ES-I3 (cell line): ENCODE measurements around the gene ATF7IP2.
"Not testable (repeated sequence)": the region's sequence is repeated elsewhere in the genome, so short reads cannot be mapped to it uniquely, and the experiment has no call there.

Source experiments
- H3K36me3 ChIP-seq: 2 replicates; pipeline ENCODE4 v1.6.1; 2013; ENCODE audit warnings: mild to moderate bottlenecking, low read length, control low read depth, moderate library complexity; ENCODE audit not compliant: insufficient read depth
- H3K4me1 ChIP-seq: 2 replicates; pipeline ENCODE4 v1.6.1; 2013; ENCODE audit warnings: mild to moderate bottlenecking, control low read depth, low read length; ENCODE audit not compliant: insufficient read depth
- H3K9ac ChIP-seq: 2 replicates; pipeline ENCODE4 v1.6.1; 2013; ENCODE audit warnings: low read depth, mild to moderate bottlenecking, low read length, moderate library complexity
- H3K9me3 ChIP-seq: 2 replicates; pipeline ENCODE4 v1.6.1; 2013; ENCODE audit warnings: mild to moderate bottlenecking, low read length, moderate library complexity; ENCODE audit not compliant: control insufficient read depth, insufficient read depth

ATF7IP2 gene

GRCh38 chr16:10405386-10405939, 19.6 kb downstream of the ATF7IP2 start:
- Histone ChIP-seq H3K4me1 (no peaks in the 10 kb centered on the region), H3K36me3 (no peaks in the 10 kb centered on the region), H3K9ac (no peak overlapping the region), H3K9me3 (peaks cover 21% of the 10 kb centered on the region)

- Histone ChIP-seq H3K9ac (no peak overlapping the region), H3K9me3 (peaks cover 19% of the 10 kb centered on the region), H3K4me1 (no peaks in the 10 kb centered on the region), H3K36me3 (no peaks in the 10 kb centered on the region)
Observed at GRCh38 chr16:10408824-10409381, 23.0 kb downstream of the ATF7IP2 start.

GRCh38 chr16:10409713-10410112, 23.9 kb downstream of the ATF7IP2 start:
- H3K9me3 ChIP-seq = peaks cover 19% of the 10 kb centered on the region
- H3K9ac ChIP-seq, H3K4me1 ChIP-seq, H3K36me3 ChIP-seq: not testable (repeated sequence)

- no peaks in the 10 kb centered on the region for H3K4me1 ChIP-seq
- H3K36me3 ChIP-seq = no peaks in the 10 kb centered on the region
Observed at GRCh38 chr16:10410469-10410868, 24.6 kb downstream of the ATF7IP2 start.

GRCh38 chr16:10412935-10413601, 27.2 kb downstream of the ATF7IP2 start:
- Histone ChIP-seq H3K9ac (no peak overlapping the region), H3K36me3 (no peaks in the 10 kb centered on the region), H3K4me1 (no peaks in the 10 kb centered on the region), H3K9me3 (peaks cover 24% of the 10 kb centered on the region)

More at GRCh38 chr16:10410469-10410868, 24.6 kb downstream of the ATF7IP2 start:
- peaks cover 19% of the 10 kb centered on the region for H3K9me3 ChIP-seq
- H3K9ac ChIP-seq = no peak overlapping the region

- H3K9me3 ChIP-seq = peaks cover 12% of the 10 kb centered on the region; the same call in 1 of the 2 replicates
- not testable (repeated sequence) for H3K4me1 ChIP-seq, H3K9ac ChIP-seq, H3K36me3 ChIP-seq
Observed at GRCh38 chr16:10418204-10418603, 32.3 kb downstream of the ATF7IP2 start.

- Histone ChIP-seq H3K9me3 (peaks cover 12% of the 10 kb centered on the region; the same call in 1 of the 2 replicates), H3K36me3 (no peaks in the 10 kb centered on the region), H3K4me1 (no peaks in the 10 kb centered on the region), H3K9ac (no peak overlapping the region)
Observed at GRCh38 chr16:10419701-10420100, 33.8 kb downstream of the ATF7IP2 start.

- H3K36me3 ChIP-seq = no peaks in the 10 kb centered on the region
Observed at GRCh38 chr16:10421596-10421995, 35.7 kb downstream of the ATF7IP2 start.

GRCh38 chr16:10428433-10429168, 42.7 kb downstream of the ATF7IP2 start:
- Histone ChIP-seq H3K9me3 (no peaks in the 10 kb centered on the region), H3K4me1 (no peaks in the 10 kb centered on the region), H3K9ac (no peak overlapping the region), H3K36me3 (peaks cover 3% of the 10 kb centered on the region; the same call in 1 of the 2 replicates)

More at GRCh38 chr16:10421596-10421995, 35.7 kb downstream of the ATF7IP2 start:
- peaks cover 4% of the 10 kb centered on the region; the same call in 1 of the 2 replicates for H3K9me3 ChIP-seq
- H3K9ac ChIP-seq = no peak overlapping the region
- no peaks in the 10 kb centered on the region for H3K4me1 ChIP-seq

GRCh38 chr16:10429299-10429969, 43.6 kb downstream of the ATF7IP2 start:
- not testable (repeated sequence) for H3K9ac ChIP-seq, H3K9me3 ChIP-seq, H3K4me1 ChIP-seq, H3K36me3 ChIP-seq

- Histone ChIP-seq H3K9ac (no peak overlapping the region), H3K36me3 (peaks cover 12% of the 10 kb centered on the region; the same call in 1 of the 2 replicates), H3K9me3 (peaks cover 23% of the 10 kb centered on the region), H3K4me1 (no peaks in the 10 kb centered on the region)
Observed at GRCh38 chr16:10441726-10442125, 55.9 kb downstream of the ATF7IP2 start.

GRCh38 chr16:10447289-10447688, 61.4 kb downstream of the ATF7IP2 start:
- H3K9me3 ChIP-seq = peaks cover 22% of the 10 kb centered on the region
- H3K9ac ChIP-seq = no peak overlapping the region
- peaks cover 20% of the 10 kb centered on the region; the same call in 1 of the 2 replicates for H3K36me3 ChIP-seq
- H3K4me1 ChIP-seq = no peaks in the 10 kb centered on the region

- H3K9me3 ChIP-seq, H3K36me3 ChIP-seq, H3K9ac ChIP-seq, H3K4me1 ChIP-seq: not testable (repeated sequence)
Observed at GRCh38 chr16:10452208-10453158, 66.6 kb downstream of the ATF7IP2 start.
